GM21528 (cell line): ENCODE data around the gene HPS3.
A peak's percentile ranks its signal among the peaks of the same experiment; 100 is the strongest.

Experiments
- ATAC-seq: cut with Tn5 transposase; IDR thresholded peaks from one replicate; pipeline ENCODE4 v1.9.1; 2021; ENCODE audit warnings: mild to moderate bottlenecking, moderate library complexity; ENCODE audit not compliant: unreplicated experiment, low FRiP score

Gene HPS3

DNA sequence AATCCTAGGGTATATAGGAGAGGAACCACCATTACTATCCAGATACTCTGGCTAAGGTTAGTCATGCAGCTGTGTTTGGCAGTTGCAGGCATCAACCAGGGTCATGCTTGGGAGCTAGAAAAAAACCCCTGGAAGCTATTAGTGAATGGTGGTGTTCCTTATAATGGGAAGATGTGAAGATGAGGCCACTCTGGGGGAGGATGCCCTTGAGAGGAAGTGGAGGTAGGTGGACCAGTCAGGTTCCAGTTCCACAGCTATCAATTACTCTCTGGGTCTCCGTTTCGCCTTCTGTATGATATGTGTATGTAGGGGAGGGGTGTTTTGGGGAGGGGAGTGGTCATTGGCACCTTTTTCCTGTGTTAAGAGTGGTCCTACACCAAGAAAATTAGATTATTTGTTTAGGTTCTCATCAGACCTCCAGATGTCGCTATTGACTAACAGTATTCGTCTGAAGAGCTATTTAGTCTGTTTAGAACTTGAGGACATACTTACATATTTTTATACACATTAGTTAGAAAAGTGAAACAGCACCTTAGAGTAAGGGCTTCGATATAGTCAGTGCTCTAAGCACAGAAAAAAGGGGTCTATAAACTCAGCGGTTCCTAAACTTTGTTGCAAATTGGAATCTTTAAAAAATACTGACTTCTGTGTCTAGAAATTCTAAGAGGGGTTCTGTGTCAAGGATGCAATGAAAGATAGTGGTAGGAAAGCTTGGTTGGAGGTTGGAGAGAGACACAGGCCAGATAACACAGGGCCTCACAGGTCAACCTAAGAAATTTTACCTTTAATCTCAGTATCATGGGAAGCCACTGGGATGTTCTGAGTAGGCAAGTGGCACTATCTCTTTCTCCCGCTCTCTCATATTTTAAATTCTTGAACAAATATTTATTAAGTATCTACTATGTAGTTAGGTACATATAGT, 9.1 kb upstream of the HPS3 start:
- no peak for ATAC-seq

- no peak for ATAC-seq
Observed at GRCh38 chr3:149122721-149123578, 6.5 kb upstream of the HPS3 start.

DNA sequence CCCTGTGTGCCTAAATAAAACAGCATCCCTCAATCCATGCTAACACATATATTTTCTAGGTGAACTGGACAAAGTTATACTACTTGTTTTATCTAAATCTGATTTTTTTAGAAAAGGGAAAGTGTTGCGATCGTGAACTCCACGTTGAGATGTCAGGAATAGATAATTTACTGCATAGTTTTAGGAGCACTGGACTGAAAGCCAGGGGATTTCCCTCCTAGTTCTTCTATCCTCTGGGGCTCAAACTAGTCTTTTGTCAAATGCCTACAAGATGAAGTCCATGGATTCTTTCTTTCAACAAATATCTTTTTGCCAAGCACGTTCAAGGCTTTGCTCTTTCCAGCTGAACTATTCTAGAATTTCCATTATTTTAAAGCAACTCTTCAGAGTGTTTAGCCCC, 617 bp upstream of the HPS3 start:
- no peak for ATAC-seq

GRCh38 chr3:149131589-149131988, 2.2 kb downstream of the HPS3 start:
- no peak for ATAC-seq

- ATAC-seq = no peak
Observed at GRCh38 chr3:149134575-149134974, 5.1 kb downstream of the HPS3 start.

DNA sequence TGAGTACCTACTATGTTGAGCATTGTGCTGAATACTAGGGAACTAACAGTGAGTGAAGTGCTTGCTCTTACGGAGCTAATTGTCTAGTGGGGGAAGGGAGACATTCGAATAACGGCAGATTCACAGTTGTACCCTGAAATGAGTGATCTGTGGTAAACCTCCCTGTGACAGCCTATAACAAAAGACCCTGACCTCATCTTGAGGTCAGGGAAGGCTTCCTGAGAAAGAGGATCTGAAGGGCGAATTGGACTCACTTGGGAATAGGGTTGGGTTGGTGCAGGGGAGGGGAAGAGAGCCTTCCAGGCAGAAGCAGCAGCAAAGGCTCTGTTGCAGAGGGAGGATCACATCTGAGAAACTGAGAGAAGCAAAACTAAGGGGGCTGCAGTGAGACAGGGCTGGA, 13.2 kb downstream of the HPS3 start:
- ATAC-seq = no peak

DNA sequence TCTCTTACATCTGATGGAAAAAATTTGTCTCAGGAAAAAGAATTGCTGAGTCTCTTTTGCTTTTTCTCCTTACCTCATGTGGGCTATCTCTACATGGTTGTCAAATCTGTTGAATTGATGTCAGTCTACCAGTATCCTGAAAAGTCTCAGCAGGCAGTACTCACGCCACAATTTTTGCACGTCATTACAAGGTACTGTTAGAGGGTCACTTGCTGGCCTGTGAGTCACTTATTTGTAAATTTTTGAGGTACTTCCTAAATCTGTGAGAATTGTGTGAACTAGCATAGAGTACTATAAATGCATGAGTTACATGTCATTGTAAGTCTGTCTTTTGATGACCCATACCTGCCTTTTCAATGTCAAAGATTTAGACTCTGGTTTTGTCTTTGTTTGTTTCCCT, 15.9 kb downstream of the HPS3 start:
- peak; percentile 13 for ATAC-seq

- ATAC-seq = peak; percentile 79
Observed at GRCh38 chr3:149145974-149146373, 16.5 kb downstream of the HPS3 start.

GRCh38 chr3:149150436-149150835, 21.0 kb downstream of the HPS3 start:
- ATAC-seq = no peak

- ATAC-seq = no peak
Observed at GRCh38 chr3:149151843-149152242, 22.4 kb downstream of the HPS3 start.

DNA sequence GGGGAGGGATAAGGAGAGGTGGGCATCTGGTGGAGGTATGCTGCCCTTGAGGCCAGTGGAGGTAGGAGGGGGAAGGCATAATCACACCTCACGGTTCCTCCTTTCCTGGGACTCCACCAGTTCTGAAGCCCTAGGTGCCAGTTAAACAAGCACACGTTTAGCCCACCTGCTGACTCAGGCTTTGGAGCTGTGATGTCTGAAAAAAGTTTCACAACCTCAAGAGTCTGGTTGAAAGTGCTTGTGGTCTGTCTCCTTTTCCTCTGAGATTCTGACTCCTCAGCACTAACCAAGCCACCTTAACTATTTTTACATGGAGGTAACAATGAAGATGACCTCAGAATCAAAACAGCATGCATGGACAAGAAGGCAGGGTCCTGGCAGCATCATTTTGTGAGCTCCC, 23.0 kb downstream of the HPS3 start:
- peak; percentile 97 for ATAC-seq

DNA sequence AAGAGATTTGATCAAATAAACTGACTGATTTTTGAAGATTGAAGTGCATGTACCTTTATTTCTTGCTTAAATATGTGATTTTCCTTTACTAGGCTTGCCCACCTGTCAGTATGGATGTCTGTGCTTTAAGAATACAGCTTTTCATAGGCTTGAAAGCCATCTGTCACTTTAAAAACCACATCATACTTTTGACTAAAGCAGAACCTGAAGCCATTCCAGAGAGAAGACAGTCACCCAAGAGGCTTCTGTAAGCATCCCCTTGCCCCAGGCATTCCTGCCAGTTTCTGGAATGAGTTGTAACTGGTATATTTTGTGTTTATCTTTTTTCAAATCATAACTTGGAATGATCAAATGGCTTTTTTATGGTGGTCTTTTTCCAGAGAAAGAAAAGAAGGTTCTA, 24.0 kb downstream of the HPS3 start:
- ATAC-seq = no peak

- ATAC-seq = no peak
Observed at GRCh38 chr3:149160754-149161300, 31.4 kb downstream of the HPS3 start.

- no peak for ATAC-seq
Observed at GRCh38 chr3:149162007-149162406, 32.6 kb downstream of the HPS3 start.

- ATAC-seq = no peak
Observed at GRCh38 chr3:149163066-149163465, 33.6 kb downstream of the HPS3 start.

DNA sequence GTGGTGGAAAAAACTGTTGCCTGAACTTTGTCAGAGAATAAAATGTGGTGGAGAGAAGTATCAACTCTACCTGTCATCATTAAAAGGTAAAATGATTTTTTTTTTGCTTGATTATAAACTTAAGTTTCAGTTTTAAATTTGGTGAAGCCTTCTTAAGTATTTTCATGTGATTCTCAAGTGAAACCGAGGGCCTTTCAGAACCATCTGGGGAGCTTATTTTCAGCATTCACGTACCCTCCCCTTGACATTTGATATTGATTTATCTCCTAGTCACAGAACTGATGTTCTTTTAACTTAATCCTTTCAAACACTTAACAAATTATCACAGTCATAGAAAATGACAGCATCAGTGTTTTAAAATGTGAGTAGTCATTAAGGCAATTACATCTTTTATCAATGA, 38.5 kb downstream of the HPS3 start:
- ATAC-seq = no peak

GRCh38 chr3:149170672-149171071, 41.2 kb downstream of the HPS3 start:
- ATAC-seq = no peak

DNA sequence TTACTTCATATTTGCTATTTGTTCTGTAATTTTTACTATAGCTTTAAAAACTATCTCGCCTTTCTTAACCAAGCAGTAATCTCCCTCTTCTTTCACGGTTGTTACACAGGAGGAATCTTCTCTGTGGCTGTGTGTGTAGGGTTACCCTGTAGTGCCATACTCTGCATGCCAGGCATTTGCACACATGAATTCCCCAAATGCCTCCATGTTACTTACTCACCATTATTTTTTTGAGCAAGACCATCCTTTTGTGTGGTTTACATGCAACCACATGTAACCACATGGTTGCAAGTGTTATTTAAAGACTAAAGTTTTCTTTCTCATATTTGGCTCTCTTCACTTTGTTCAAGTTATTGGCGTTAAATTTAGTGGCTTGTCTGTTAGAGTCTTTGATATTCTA, 45.5 kb downstream of the HPS3 start:
- ATAC-seq = peak; percentile 92

DNA sequence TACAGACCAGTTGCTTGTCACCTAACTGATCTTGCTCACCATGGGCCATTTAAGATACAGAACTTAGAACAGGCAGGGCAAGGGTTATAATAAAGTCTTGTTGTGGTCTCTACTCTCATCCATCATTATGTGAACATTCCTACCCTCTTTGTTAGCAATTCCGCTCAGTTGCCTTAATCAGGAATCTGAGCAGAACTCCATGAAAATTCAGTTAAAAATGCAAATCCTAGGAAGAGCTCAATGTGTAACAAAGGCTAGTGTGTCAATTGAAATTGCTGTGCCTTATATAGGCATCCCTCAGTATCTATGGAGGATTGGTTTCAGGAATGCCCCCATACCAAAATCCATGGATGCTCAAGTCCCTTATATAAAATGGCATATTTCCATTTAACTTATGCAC, 47.7 kb downstream of the HPS3 start:
- no peak for ATAC-seq

- ATAC-seq = no peak
Observed at GRCh38 chr3:149179220-149179619, 49.8 kb downstream of the HPS3 start.

DNA sequence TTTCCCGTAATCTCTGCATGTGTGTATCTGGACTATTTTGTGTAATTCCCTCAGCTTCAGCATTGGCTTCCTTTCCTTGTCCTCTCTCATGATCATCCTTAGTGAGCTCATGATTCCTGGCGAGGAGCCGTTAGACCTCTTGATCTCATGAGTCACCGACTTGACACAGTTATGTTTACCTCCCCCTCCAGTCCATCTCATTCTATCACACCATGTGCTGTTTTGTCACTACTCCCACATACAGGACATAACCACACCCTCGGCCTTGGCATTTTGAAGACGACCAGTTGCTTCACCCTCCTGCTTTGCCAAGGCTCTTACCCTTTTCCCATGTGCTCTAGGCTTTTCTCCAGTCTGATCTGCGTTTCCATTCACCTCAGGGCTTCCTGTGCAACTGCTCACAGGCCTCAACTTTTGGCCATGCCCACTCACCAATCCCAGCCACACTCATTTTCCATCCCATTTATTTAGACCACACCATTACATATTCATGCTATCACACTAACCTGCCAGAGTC, 50.7 kb downstream of the HPS3 start:
- ATAC-seq = no peak
